ENCODE data around the gene SPTLC2. TPM values are rescaled to one million over a fixed set of nuclear protein-coding genes. Genes with fewer than 3 reads are reported as not detected.
A peak's percentile ranks its signal among the peaks of the same experiment; 100 is the strongest.
"Not testable (repeated sequence)": the region's sequence is repeated elsewhere in the genome, so short reads cannot be mapped to it uniquely, and the experiment has no call there.

The SPTLC2 gene
- total RNA-seq, 1 donor from 2014 or later: 63.6 TPM

DNA sequence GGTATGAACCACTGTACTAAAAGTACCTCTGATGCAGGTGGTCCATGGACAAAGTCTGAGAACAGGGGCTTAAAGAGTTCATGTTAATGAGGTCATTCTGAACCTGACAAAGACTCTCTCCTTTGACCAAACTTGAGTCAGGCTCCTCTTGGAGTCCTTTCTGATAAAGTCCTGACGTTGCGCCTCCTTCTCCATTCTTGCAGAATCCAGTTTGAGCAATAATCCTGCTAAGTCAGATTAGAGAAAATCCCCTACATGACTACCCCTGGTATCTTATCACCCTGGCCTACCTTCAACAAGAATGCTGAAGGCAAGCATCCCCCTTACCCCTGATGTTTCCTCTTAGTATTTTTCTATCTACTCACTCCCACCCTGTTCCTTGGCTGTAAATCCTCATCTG is 71.9 kb downstream of the SPTLC2 start:
- Mint-ChIP-seq H3K4me1 (ENCODE audit: unreplicated experiment) (peaks cover 31% of the 10 kb centered on the region), H3K4me3 (ENCODE audit: unreplicated experiment) (no peak overlapping the region), H3K9me3 (ENCODE audit: unreplicated experiment) (no peaks in the 10 kb centered on the region), H3K27me3 (ENCODE audit: unreplicated experiment) (peaks cover 2% of the 10 kb centered on the region), H3K27ac (ENCODE audit: unreplicated experiment) (no peak overlapping the region), H3K36me3 (ENCODE audit: low read depth, unreplicated experiment) (peaks cover 23% of the 10 kb centered on the region)
- TF ChIP-seq, protein P1, sequence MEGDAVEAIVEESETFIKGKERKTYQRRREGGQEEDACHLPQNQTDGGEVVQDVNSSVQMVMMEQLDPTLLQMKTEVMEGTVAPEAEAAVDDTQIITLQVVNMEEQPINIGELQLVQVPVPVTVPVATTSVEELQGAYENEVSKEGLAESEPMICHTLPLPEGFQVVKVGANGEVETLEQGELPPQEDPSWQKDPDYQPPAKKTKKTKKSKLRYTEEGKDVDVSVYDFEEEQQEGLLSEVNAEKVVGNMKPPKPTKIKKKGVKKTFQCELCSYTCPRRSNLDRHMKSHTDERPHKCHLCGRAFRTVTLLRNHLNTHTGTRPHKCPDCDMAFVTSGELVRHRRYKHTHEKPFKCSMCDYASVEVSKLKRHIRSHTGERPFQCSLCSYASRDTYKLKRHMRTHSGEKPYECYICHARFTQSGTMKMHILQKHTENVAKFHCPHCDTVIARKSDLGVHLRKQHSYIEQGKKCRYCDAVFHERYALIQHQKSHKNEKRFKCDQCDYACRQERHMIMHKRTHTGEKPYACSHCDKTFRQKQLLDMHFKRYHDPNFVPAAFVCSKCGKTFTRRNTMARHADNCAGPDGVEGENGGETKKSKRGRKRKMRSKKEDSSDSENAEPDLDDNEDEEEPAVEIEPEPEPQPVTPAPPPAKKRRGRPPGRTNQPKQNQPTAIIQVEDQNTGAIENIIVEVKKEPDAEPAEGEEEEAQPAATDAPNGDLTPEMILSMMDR (IDR thresholded peaks at IDR 0.05; ENCODE audit: unreplicated experiment): no peak
- DNase-seq (ENCODE audit: low spot score): no peak

DNA sequence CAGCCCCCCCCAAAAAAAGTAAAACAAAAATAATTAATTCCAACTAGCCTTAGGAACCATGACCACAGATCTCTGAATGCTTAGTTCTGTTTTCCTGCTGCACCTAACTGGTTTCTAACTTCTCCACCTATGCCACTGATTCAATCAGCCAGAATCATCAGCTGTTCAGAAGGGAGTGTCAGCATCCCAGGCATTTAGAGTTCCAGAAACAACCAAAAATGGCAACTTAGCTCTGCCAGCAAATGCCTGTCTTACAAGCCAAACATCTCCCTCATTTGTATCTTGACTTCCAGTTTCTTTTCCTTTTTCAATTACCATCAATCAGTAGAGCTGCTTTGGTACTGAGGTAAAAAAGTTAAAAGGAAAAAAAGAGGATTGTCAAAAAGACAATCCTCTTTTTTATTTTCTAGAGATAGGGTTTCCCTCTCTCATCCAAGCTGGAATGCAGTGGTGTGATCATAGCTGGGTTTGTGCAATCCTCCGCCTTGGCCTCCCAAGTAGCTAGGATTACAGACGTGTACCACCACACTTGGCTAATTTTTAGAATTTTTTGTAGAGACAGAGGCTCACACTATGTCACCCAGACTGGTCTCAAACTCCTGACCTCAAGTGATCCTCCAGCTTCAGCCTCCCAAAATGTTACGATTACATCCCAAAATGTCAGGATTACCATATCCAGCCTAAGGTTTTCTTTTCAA is 72.7 kb downstream of the SPTLC2 start:
- no peaks in the 10 kb centered on the region for H3K9me3 Mint-ChIP-seq (ENCODE audit: unreplicated experiment)
- DNase-seq (ENCODE audit: low spot score): no peak
- peak overlapping the region; percentile 38 for H3K4me3 Mint-ChIP-seq (ENCODE audit: unreplicated experiment)
- H3K4me1 Mint-ChIP-seq (ENCODE audit: unreplicated experiment): peaks cover 31% of the 10 kb centered on the region
- TF ChIP-seq, protein P1 (IDR thresholded peaks at IDR 0.05; ENCODE audit: unreplicated experiment): no peak
- H3K36me3 Mint-ChIP-seq (ENCODE audit: low read depth, unreplicated experiment): peaks cover 16% of the 10 kb centered on the region
- peaks cover 2% of the 10 kb centered on the region for H3K27me3 Mint-ChIP-seq (ENCODE audit: unreplicated experiment)
- H3K27ac Mint-ChIP-seq (ENCODE audit: unreplicated experiment): no peak overlapping the region

DNA sequence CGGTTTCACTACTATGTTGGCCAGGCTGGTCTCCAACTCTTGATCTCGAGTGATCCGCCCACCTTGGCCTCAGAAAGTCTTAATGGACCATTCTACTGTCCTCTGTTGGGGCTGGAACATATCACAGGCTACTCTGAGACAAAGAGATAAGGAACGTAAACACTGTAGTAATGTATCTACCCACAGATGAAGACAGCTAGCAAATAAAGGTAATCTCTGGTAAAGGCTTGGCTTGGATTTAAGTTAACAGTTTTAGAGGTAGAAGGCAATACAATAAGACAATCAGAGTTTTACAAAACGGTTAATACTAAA is 73.2 kb downstream of the SPTLC2 start:
- Mint-ChIP-seq H3K27me3 (ENCODE audit: unreplicated experiment) (peaks cover 2% of the 10 kb centered on the region), H3K9me3 (ENCODE audit: unreplicated experiment) (no peaks in the 10 kb centered on the region), H3K36me3 (ENCODE audit: low read depth, unreplicated experiment) (peaks cover 12% of the 10 kb centered on the region), H3K4me1 (ENCODE audit: unreplicated experiment) (peaks cover 31% of the 10 kb centered on the region), H3K4me3 (ENCODE audit: unreplicated experiment) (no peak overlapping the region), H3K27ac (ENCODE audit: unreplicated experiment) (peak overlapping the region; percentile 89)
- DNase-seq (ENCODE audit: low spot score): no peak
- TF ChIP-seq, protein P1 (IDR thresholded peaks at IDR 0.05; ENCODE audit: unreplicated experiment): no peak

GRCh38 chr14:77542421-77543239 is 73.8 kb downstream of the SPTLC2 start:
- TF ChIP-seq, protein P1 (IDR thresholded peaks at IDR 0.05; ENCODE audit: unreplicated experiment): no peak
- DNase-seq (ENCODE audit: low spot score): no peak
- no peaks in the 10 kb centered on the region for H3K9me3 Mint-ChIP-seq (ENCODE audit: unreplicated experiment)
- peaks cover 12% of the 10 kb centered on the region for H3K36me3 Mint-ChIP-seq (ENCODE audit: low read depth, unreplicated experiment)
- H3K27me3 Mint-ChIP-seq (ENCODE audit: unreplicated experiment): peaks cover 2% of the 10 kb centered on the region
- H3K27ac Mint-ChIP-seq (ENCODE audit: unreplicated experiment): peak overlapping the region; percentile 89
- H3K4me3 Mint-ChIP-seq (ENCODE audit: unreplicated experiment): no peak overlapping the region
- peaks cover 36% of the 10 kb centered on the region for H3K4me1 Mint-ChIP-seq (ENCODE audit: unreplicated experiment)

DNA sequence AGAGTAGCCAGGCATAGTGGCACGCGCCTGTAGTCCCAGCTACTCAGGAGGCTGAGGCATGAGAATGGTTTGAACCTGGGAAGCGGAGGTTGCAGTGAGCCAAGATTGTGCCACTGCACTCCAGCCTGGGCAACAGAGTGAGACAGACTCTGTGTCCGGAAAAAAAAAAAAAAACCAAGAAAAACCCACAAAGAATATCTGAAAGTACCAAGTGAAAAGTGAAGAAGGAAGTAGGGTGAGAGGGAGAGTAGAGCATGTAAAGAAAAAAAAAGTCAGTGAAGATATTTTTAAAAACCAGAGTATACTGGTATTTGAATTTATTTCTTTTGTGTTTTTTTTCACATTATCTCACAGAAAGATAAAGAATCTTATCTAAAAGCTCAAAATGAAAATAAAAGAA is 74.5 kb downstream of the SPTLC2 start:
- H3K27me3 Mint-ChIP-seq (ENCODE audit: unreplicated experiment): peaks cover 2% of the 10 kb centered on the region
- H3K4me3 Mint-ChIP-seq (ENCODE audit: unreplicated experiment): no peak overlapping the region
- peak overlapping the region; percentile 89 for H3K27ac Mint-ChIP-seq (ENCODE audit: unreplicated experiment)
- H3K36me3 Mint-ChIP-seq (ENCODE audit: low read depth, unreplicated experiment): peaks cover 12% of the 10 kb centered on the region
- DNase-seq (ENCODE audit: low spot score): no peak
- TF ChIP-seq, protein P1 (IDR thresholded peaks at IDR 0.05; ENCODE audit: unreplicated experiment): no peak
- no peaks in the 10 kb centered on the region for H3K9me3 Mint-ChIP-seq (ENCODE audit: unreplicated experiment)
- H3K4me1 Mint-ChIP-seq (ENCODE audit: unreplicated experiment): peaks cover 42% of the 10 kb centered on the region

DNA sequence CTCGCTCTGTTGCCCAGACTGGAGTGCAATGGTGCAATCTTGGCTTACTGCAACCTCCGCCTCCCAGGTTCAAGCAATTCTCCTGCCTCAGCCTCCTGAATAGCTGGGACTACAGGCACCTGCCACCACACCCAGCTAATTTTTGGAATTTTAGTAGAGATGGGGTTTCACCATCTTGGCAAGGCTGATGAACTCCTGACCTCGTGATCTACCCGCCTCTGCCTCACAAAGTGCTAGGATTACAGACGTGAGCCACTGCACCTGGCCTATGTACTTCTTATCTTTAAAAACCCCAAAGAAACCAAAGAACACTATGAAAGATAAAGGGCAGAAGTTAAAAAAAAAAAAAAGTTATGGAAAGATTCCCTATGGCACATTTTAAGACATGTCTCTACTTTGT is 79.5 kb downstream of the SPTLC2 start:
- Mint-ChIP-seq H3K27ac (ENCODE audit: unreplicated experiment) (peak overlapping the region; percentile 40), H3K36me3 (ENCODE audit: low read depth, unreplicated experiment) (peaks cover 12% of the 10 kb centered on the region), H3K4me1 (ENCODE audit: unreplicated experiment) (peaks cover 18% of the 10 kb centered on the region)
- H3K4me3 Mint-ChIP-seq (ENCODE audit: unreplicated experiment); DNase-seq (ENCODE audit: low spot score); H3K9me3 Mint-ChIP-seq (ENCODE audit: unreplicated experiment); H3K27me3 Mint-ChIP-seq (ENCODE audit: unreplicated experiment): not testable (repeated sequence)
